GM10248 (cell line): ENCODE data around the gene CLDN20.
A peak's percentile ranks its signal among the peaks of the same experiment; 100 is the strongest.

Experiments
- CTCF ChIA-PET: fragments of 300-600 bp; sonication (Branson Sonifier 250); formaldehyde crosslinking; extraction: SDS; loops from one replicate; lab custom pipeline; 2021; ENCODE audit warnings: antibody characterized with exemption; lab: Yijun Ruan, JAX
- POLR2A ChIA-PET: fragments of 350-650 bp; sonication (Branson Sonifier 250); formaldehyde crosslinking; extraction: SDS; loops from one replicate; lab custom pipeline; 2020; ENCODE audit warnings: antibody characterized with exemption; lab: Yijun Ruan, JAX
- DNase-seq: peaks from one replicate; pipeline ENCODE4 v3.0.0; 2012; ENCODE audit errors: extremely low spot score
- CTCF ChIP-seq: IDR thresholded peaks from 2 replicates; pipeline ENCODE4 v1.5.1; 2012; ENCODE audit warnings: mild to moderate bottlenecking, low read depth; ENCODE audit errors: extremely low read depth, missing control alignments, control extremely low read depth

CLDN20 gene

DNA sequence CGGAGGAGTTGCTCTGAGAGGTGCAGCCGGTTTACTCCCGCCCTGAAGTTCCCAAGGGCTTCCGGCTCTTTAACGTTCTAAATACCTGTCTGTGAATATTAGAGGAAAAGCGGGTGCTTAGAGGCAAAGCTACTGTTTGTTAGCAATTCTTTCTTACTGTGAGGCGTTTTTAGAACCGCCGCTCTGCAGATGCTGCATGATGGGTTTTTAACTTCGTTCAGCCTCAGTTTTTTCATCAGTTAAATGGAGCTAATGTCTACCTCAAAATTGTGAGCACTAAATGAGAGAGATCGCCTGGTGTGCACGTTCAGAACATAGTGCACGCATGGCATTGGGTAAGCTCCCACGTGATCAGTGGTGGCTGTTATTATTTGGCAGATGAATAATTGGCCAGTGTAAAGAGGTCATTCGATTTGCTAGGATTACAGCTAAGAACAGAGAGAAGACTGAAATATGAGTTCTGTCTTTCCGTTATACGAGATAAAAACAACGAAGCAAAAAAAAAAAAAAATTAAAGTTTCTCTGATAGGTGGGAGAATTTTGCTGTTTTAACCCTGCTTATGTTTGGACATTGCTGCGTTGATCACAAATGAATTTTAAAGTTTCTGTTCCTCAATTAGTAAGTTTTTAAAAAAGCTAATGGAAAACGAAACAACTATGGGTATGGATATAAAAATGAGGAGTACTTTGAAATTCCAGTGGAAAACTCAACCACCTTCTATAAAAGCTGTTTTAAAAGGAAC is 51.1 kb downstream of the CLDN20 start:
- DNase-seq = peak; percentile 31
- TF ChIP-seq CTCF = no peak
- POLR2A ChIA-PET = interaction anchor here (0.6 to 1.1 kb wide), 5 partner anchors 16 to 960 kb away, joined by 3 to 5 read pairs (median 4); no protein-coding TSS in a partner anchor
- CTCF ChIA-PET = interaction anchor here (0.9 to 3.0 kb wide), 8 partner anchors 11 to 1960 kb away, joined by 3 to 20 read pairs (median 4); no protein-coding TSS in a partner anchor

- DNase-seq = no peak
- POLR2A ChIA-PET = interaction anchor here (0.6 to 1.1 kb wide), 4 partner anchors 16 to 271 kb away, joined by 4 to 5 read pairs (median 4); no protein-coding TSS in a partner anchor
- no peak for TF ChIP-seq CTCF
- CTCF ChIA-PET = interaction anchor here (0.9 to 3.0 kb wide), 9 partner anchors 12 to 1960 kb away, joined by 3 to 20 read pairs (median 5); no protein-coding TSS in a partner anchor
Observed at GRCh38 chr6:155315516-155315871, 51.7 kb downstream of the CLDN20 start.

DNA sequence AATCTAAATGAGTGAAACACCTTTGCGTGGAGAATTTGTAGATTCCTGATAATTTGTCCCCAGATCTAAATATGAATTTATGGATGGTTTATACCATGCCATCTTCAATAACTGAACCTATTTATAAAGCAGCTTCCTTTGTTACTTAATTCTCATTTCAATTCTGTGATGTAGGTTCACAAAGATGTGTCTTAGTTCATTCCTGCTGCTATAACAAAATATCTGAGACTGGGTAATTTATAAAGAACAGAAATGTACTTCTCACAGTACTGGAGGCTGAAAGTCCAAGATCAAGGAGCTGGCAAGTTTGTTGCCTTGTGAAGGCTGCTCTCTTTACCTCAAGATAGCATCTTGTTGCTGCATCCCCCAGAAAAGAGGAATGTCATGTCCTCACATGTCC is 52.6 kb downstream of the CLDN20 start:
- ChIA-PET CTCF (interaction anchor here (0.8 to 3.0 kb wide), 9 partner anchors 11 to 1959 kb away, joined by 3 to 20 read pairs (median 5); no protein-coding TSS in a partner anchor), POLR2A (no interaction called here)
- no peak for DNase-seq
- no peak for TF ChIP-seq CTCF

GRCh38 chr6:155317186-155317585 is 53.4 kb downstream of the CLDN20 start:
- no peak for DNase-seq
- TF ChIP-seq CTCF = no peak
- CTCF ChIA-PET = interaction anchor here (0.8 to 3.0 kb wide), 7 partner anchors 10 to 449 kb away, joined by 3 to 20 read pairs (median 5); no protein-coding TSS in a partner anchor
- POLR2A ChIA-PET = no interaction called here

- TF ChIP-seq CTCF = no peak
- no peak for DNase-seq
- POLR2A ChIA-PET = interaction anchor here (0.5 kb wide), 1 partner anchor 117 kb away, joined by 3 read pairs; no protein-coding TSS in a partner anchor
- CTCF ChIA-PET = interaction anchor here (1.2 to 2.1 kb wide), 6 partner anchors 10 to 646 kb away, joined by 3 to 8 read pairs (median 3); no protein-coding TSS in a partner anchor
Observed at GRCh38 chr6:155319902-155320301, 56.1 kb downstream of the CLDN20 start.

- ChIA-PET CTCF (no interaction called here), POLR2A (no interaction called here)
Observed at GRCh38 chr6:155324172-155324571, 60.4 kb downstream of the CLDN20 start.

More at GRCh38 chr6:155324172-155324571, 60.4 kb downstream of the CLDN20 start:
- no peak for DNase-seq
- no peak for TF ChIP-seq CTCF
